Measurements from ENCODE around the gene MRNIP.

The MRNIP gene

GRCh38 chr5:179870952-179871351, 12.3 kb upstream of the MRNIP start:
- no peak for DNase-seq

- DNase-seq, result no peak
Measured at GRCh38 chr5:179870403-179870903, 11.8 kb upstream of the MRNIP start.

GRCh38 chr5:179869641-179870402, 11.2 kb upstream of the MRNIP start:
- DNase-seq, result no peak

- DNase-seq, result no peak
Measured at GRCh38 chr5:179869101-179869500, 10.5 kb upstream of the MRNIP start.

- DNase-seq, result no peak
Measured at GRCh38 chr5:179868541-179868940, 9.9 kb upstream of the MRNIP start.

GRCh38 chr5:179867476-179867875, 8.9 kb upstream of the MRNIP start:
- no peak for DNase-seq

- no peak for DNase-seq
Measured at GRCh38 chr5:179867079-179867465, 8.5 kb upstream of the MRNIP start.

GRCh38 chr5:179866241-179867078, 7.8 kb upstream of the MRNIP start:
- DNase-seq, result no peak

- DNase-seq, result no peak
Measured at GRCh38 chr5:179865491-179866240, 7.0 kb upstream of the MRNIP start.

- no peak for DNase-seq
Measured at GRCh38 chr5:179864686-179865085, 6.1 kb upstream of the MRNIP start.

GRCh38 chr5:179863449-179864085, 5.0 kb upstream of the MRNIP start:
- DNase-seq, result no peak

- DNase-seq, result no peak
Measured at GRCh38 chr5:179862891-179863290, 4.3 kb upstream of the MRNIP start.

GRCh38 chr5:179862296-179862695, 3.7 kb upstream of the MRNIP start:
- no peak for DNase-seq

- no peak for DNase-seq
Measured at GRCh38 chr5:179860301-179860700, 1.7 kb upstream of the MRNIP start.

GRCh38 chr5:179858241-179858585, 404 bp downstream of the MRNIP start:
- DNase-seq, result peak; percentile 83

GRCh38 chr5:179854356-179854755, 4.3 kb downstream of the MRNIP start:
- DNase-seq, result no peak

- no peak for DNase-seq
Measured at GRCh38 chr5:179852993-179853547, 5.5 kb downstream of the MRNIP start.

GRCh38 chr5:179841621-179842020, 17.0 kb downstream of the MRNIP start:
- no peak for DNase-seq

- no peak for DNase-seq
Measured at GRCh38 chr5:179840766-179841165, 17.9 kb downstream of the MRNIP start.

GRCh38 chr5:179840321-179840720, 18.3 kb downstream of the MRNIP start:
- DNase-seq, result no peak

GRCh38 chr5:179839328-179840256, 19.0 kb downstream of the MRNIP start:
- DNase-seq, result no peak
